H1 (cell line): ENCODE results near the gene ETS1. TPM values are rescaled to one million over a fixed set of nuclear protein-coding genes. Genes with fewer than 3 reads are reported as not detected.

ENCODE experiments used
- CTCF ChIA-PET: fragments of 300-600 bp; sonication (Branson Sonifier 250); formaldehyde crosslinking; loops from one replicate; lab custom pipeline; 2021; ENCODE audit not compliant: partially characterized antibody; lab: Charles Lee
- POLR2A ChIA-PET: fragments of 300-600 bp; sonication (Branson Sonifier 250); formaldehyde crosslinking; loops from one replicate; lab custom pipeline; 2021; ENCODE audit warnings: inconsistent platforms; ENCODE audit not compliant: partially characterized antibody; lab: Charles Lee
- DNase-seq, 2 experiments: peaks; one replicate each; pipeline versions ENCODE4 v3.0.0 to v3.0.0-alpha.2; 2010 to 2022; ENCODE audit warnings: low spot score in 2 of 2, low read depth in 1 of 2, mixed read lengths in 1 of 2
- FAIRE-seq: peaks from 2 replicates; lab custom pipeline; 2011; peaks lifted over from hg19 to GRCh38; lab: Jason Lieb, UNC
- H2AFZ ChIP-seq: 2 replicates; pipeline ENCODE4 v1.8.1; 2012; ENCODE audit warnings: low read length, inconsistent platforms
- H2AK5ac ChIP-seq: 2 replicates; pipeline ENCODE4 v1.6.1; 2013; ENCODE audit warnings: low read depth, low read length
- H2BK120ac ChIP-seq: replicated peaks from 2 replicates; pipeline ENCODE3; 2013; ENCODE audit warnings: low read depth, low read length, inconsistent platforms
- H2BK12ac ChIP-seq: 2 replicates; pipeline ENCODE4 v1.6.1; 2013; ENCODE audit warnings: low read depth, low read length
- H2BK15ac ChIP-seq: 2 replicates; pipeline ENCODE4 v1.6.1; 2013; ENCODE audit warnings: low read length
- H2BK20ac ChIP-seq: 2 replicates; pipeline ENCODE4 v1.6.1; 2013; ENCODE audit warnings: low read length
- H2BK5ac ChIP-seq: 2 replicates; pipeline ENCODE4 v1.6.1; 2013; ENCODE audit warnings: low read depth, low read length
- H3K14ac ChIP-seq: 2 replicates; pipeline ENCODE4 v1.6.1; 2013; ENCODE audit warnings: inconsistent platforms; ENCODE audit not compliant: insufficient read length
- H3K18ac ChIP-seq: 2 replicates; pipeline ENCODE4 v1.6.1; 2013; ENCODE audit warnings: low read length; ENCODE audit errors: extremely low read depth
- H3K23ac ChIP-seq: 2 replicates; pipeline ENCODE4 v1.6.1; 2013; ENCODE audit warnings: inconsistent platforms; ENCODE audit not compliant: insufficient read length
- H3K23me2 ChIP-seq: 2 replicates; pipeline ENCODE4 v1.6.1; 2013; ENCODE audit warnings: low read depth, low read length
- H3K27ac ChIP-seq: 2 replicates; pipeline ENCODE4 v1.6.1; 2011; ENCODE audit warnings: low read depth, low read length, inconsistent platforms
- H3K27me3 ChIP-seq, 4 experiments: replicated peaks in 1 of 4; 1 replicate in 1 of 4; 2 replicates in 3 of 4; pipeline versions ENCODE4 v1.6.1 to v1.8.1; 2011 to 2013; ENCODE audit warnings: low read length in 3 of 4, mild to moderate bottlenecking in 3 of 4, inconsistent platforms in 2 of 4, mixed read lengths in 2 of 4, moderate library complexity in 1 of 4; ENCODE audit not compliant: control insufficient read depth in 3 of 4, insufficient read depth in 3 of 4; ENCODE audit errors: extremely low read depth in 1 of 4
- H3K36me3 ChIP-seq, 4 experiments: 2 replicates each; pipeline versions ENCODE4 v1.6.1 to v1.8.1; 2011 to 2013; ENCODE audit warnings: mild to moderate bottlenecking in 4 of 4, low read length in 3 of 4, moderate library complexity in 2 of 4, control low read depth in 1 of 4, inconsistent platforms in 1 of 4; ENCODE audit not compliant: insufficient read depth in 4 of 4, control insufficient read depth in 2 of 4
- H3K4ac ChIP-seq: replicated peaks from 2 replicates; pipeline ENCODE3; 2013; ENCODE audit warnings: low read length, low read depth, mixed read lengths, inconsistent platforms; ENCODE audit not compliant: insufficient read length
- H3K4me1 ChIP-seq, 4 experiments: replicated peaks in 1 of 4; 1 replicate in 1 of 4; 2 replicates in 3 of 4; pipeline versions ENCODE4 v1.6.1 to v1.8.1; 2011 to 2013; ENCODE audit warnings: low read length in 3 of 4, inconsistent platforms in 2 of 4, mixed read lengths in 1 of 4; ENCODE audit not compliant: insufficient read depth in 4 of 4, control insufficient read depth in 3 of 4
- H3K4me2 ChIP-seq, 2 experiments: 2 replicates each; pipeline versions ENCODE4 v1.6.1 to v1.8.1; 2011 to 2013; ENCODE audit warnings: low read depth in 2 of 2, low read length in 2 of 2, control low read depth in 1 of 2, inconsistent platforms in 1 of 2, mild to moderate bottlenecking in 1 of 2; ENCODE audit not compliant: insufficient read depth in 1 of 2
- H3K4me3 ChIP-seq, 4 experiments: fragments of 200-600, 300-600 bp in 1 of 4; sonication (generic), shearing (Covaris generic), sonication (Bioruptor Twin) in 1 of 4; 2 replicates each; pipeline versions ENCODE4 v1.5.1 to v1.8.1; 2011 to 2016; ENCODE audit warnings: low read length in 4 of 4, low read depth in 3 of 4, control low read depth in 2 of 4, inconsistent platforms in 2 of 4, mild to moderate bottlenecking in 2 of 4, mixed read lengths in 1 of 4, moderate library complexity in 1 of 4; ENCODE audit not compliant: insufficient read depth in 2 of 4; ENCODE audit errors: extremely low read depth in 1 of 4
- H3K56ac ChIP-seq: replicated peaks from 2 replicates; pipeline ENCODE3; 2013; ENCODE audit warnings: low read depth, mild to moderate bottlenecking, mixed read lengths, low read length, inconsistent platforms; ENCODE audit not compliant: insufficient read length
- H3K79me1 ChIP-seq: 2 replicates; pipeline ENCODE4 v1.6.1; 2013; ENCODE audit warnings: low read depth, low read length, control low read depth
- H3K79me2 ChIP-seq, 2 experiments: 2 replicates each; pipeline versions ENCODE4 v1.6.1 to v1.8.1; 2012 to 2013; ENCODE audit warnings: low read length in 2 of 2, mild to moderate bottlenecking in 2 of 2, inconsistent platforms in 1 of 2; ENCODE audit not compliant: insufficient read depth in 2 of 2, control insufficient read depth in 1 of 2
- H3K9ac ChIP-seq, 4 experiments: replicated peaks in 1 of 4; 1 replicate in 1 of 4; 2 replicates in 3 of 4; pipeline versions ENCODE4 v1.6.1 to v1.8.1; 2011 to 2013; ENCODE audit warnings: low read depth in 3 of 4, low read length in 3 of 4, control low read depth in 2 of 4, mild to moderate bottlenecking in 2 of 4, moderate library complexity in 2 of 4, inconsistent platforms in 1 of 4; ENCODE audit errors: extremely low read depth in 1 of 4
- H3K9me3 ChIP-seq, 2 experiments: 2 replicates each; pipeline versions ENCODE4 v1.6.1 to v1.8.1; 2012 to 2013; ENCODE audit warnings: mild to moderate bottlenecking in 2 of 2, moderate library complexity in 2 of 2, control low read depth in 1 of 2, inconsistent platforms in 1 of 2, low read depth in 1 of 2, low read length in 1 of 2, mixed read lengths in 1 of 2; ENCODE audit not compliant: insufficient read depth in 2 of 2
- H4K20me1 ChIP-seq, 2 experiments: replicated peaks in 1 of 2; 2 replicates each; pipeline versions ENCODE3 to v1.8.1; 2011 to 2013; ENCODE audit warnings: inconsistent platforms in 2 of 2, low read length in 2 of 2, mild to moderate bottlenecking in 1 of 2; ENCODE audit not compliant: insufficient read depth in 2 of 2, control insufficient read depth in 1 of 2
- H4K5ac ChIP-seq: 2 replicates; pipeline ENCODE4 v1.6.1; 2013; ENCODE audit warnings: low read length, low read depth, mixed read lengths, inconsistent platforms; ENCODE audit not compliant: insufficient read length
- H4K8ac ChIP-seq: 2 replicates; pipeline ENCODE4 v1.8.0; 2013; ENCODE audit warnings: mild to moderate bottlenecking, moderate library complexity, low read length, inconsistent platforms; ENCODE audit not compliant: insufficient read depth; ENCODE audit errors: extremely low read depth
- H4K91ac ChIP-seq: replicated peaks from 2 replicates; pipeline ENCODE3; 2013; ENCODE audit warnings: low read length, mixed read lengths, inconsistent platforms; ENCODE audit not compliant: insufficient read length
- BRCA1 ChIP-seq: IDR thresholded peaks from 2 replicates; pipeline ENCODE4 v1.6.1; 2012; ENCODE audit warnings: low read depth, low read length, improper control_type of control experiment
- CHD1 ChIP-seq: IDR thresholded peaks from 2 replicates; pipeline ENCODE4 v1.6.1; 2012; ENCODE audit warnings: low read depth, low read length, improper control_type of control experiment
- EGR1 ChIP-seq: IDR thresholded peaks from 2 replicates; pipeline ENCODE4 v1.6.1; 2011; ENCODE audit warnings: low read depth, low read length, borderline replicate concordance
- EP300 ChIP-seq, 2 experiments: IDR thresholded peaks; 1 replicate in 1 of 2; 2 replicates in 1 of 2; pipeline ENCODE4 v1.6.1; 2011 to 2012; ENCODE audit warnings: low read depth in 2 of 2, low read length in 2 of 2, mild to moderate bottlenecking in 2 of 2, borderline replicate concordance in 1 of 2, inconsistent platforms in 1 of 2, moderate library complexity in 1 of 2
- HDAC2 ChIP-seq, 2 experiments: fragments of 300-600 bp in 1 of 2; sonication (generic) in 1 of 2; IDR thresholded peaks; 2 replicates each; pipeline ENCODE4 v1.6.1; 2011 to 2012; ENCODE audit warnings: low read depth in 2 of 2, low read length in 2 of 2, mild to moderate bottlenecking in 2 of 2, moderate library complexity in 2 of 2, borderline replicate concordance in 1 of 2, inconsistent platforms in 1 of 2
- HDAC6 ChIP-seq: IDR thresholded peaks from one replicate; pipeline ENCODE4 v1.7.1; 2012; ENCODE audit warnings: low read depth, mild to moderate bottlenecking, inconsistent platforms, low read length, moderate library complexity
- JUN ChIP-seq: IDR thresholded peaks from 2 replicates; pipeline ENCODE4 v1.6.1; 2011; ENCODE audit warnings: low read depth, mild to moderate bottlenecking, improper control_type of control experiment, low read length
- MAFK ChIP-seq: IDR thresholded peaks from 2 replicates; pipeline ENCODE4 v1.6.1; 2012; ENCODE audit warnings: low read depth, mild to moderate bottlenecking, improper control_type of control experiment, low read length
- RFX5 ChIP-seq: IDR thresholded peaks from 2 replicates; pipeline ENCODE4 v1.6.1; 2011; ENCODE audit warnings: low read depth, low read length, improper control_type of control experiment, borderline replicate concordance
- SIX5 ChIP-seq: IDR thresholded peaks from 2 replicates; pipeline ENCODE4 v1.6.1; 2011; ENCODE audit warnings: mild to moderate bottlenecking, low read depth, low read length
- TBP ChIP-seq: IDR thresholded peaks from 2 replicates; pipeline ENCODE4 v1.6.1; 2011; ENCODE audit warnings: low read depth, low read length, improper control_type of control experiment
- WGBS, 2 experiments: shearing (Covaris generic) in 1 of 2; methylation state at CpG; one replicate each; pipeline versions ENCODE4 v1.1.6 to v1.1.7; 2013 to 2015; ENCODE audit warnings: low lambda C conversion rate in 2 of 2, mixed read lengths in 2 of 2, inconsistent platforms in 1 of 2, low coverage in 1 of 2, missing lambda C conversion rate in 1 of 2; ENCODE audit not compliant: insufficient replicate concordance in 2 of 2, insufficient coverage in 1 of 2, insufficient read length in 1 of 2; ENCODE audit errors: extremely low coverage in 1 of 2, missing lambda C conversion rate in 1 of 2; 5-methylcytosine and 5-hydroxymethylcytosine counted together
- polyA plus RNA-seq, 7 experiments: library from polyadenylated mRNA; depleted of rRNA in 3 of 7; stranded (reverse) in 5 of 7; unstranded in 2 of 7; fragments of >200 nt in 5 of 7; fragments of 200-250 nt in 2 of 7; gene quantifications; 1 replicate in 5 of 7; 2 replicates in 1 of 7; 4 replicates in 1 of 7; pipeline versions ENCODE4 v1.2.1 to v1.2.3, GENCODE V29; 2011 to 2013; ENCODE audit warnings: missing spikeins in 2 of 7, mixed read lengths in 2 of 7
- total RNA-seq: library from RNA; stranded (reverse); fragmentation: NEBNext Ultra II Directional; extraction: Animal tissue kit (Norgen Biotek cat#: 25700); gene quantifications from 2 replicates; pipeline ENCODE4 v1.2.1, GENCODE V29; 2021

Gene ETS1
- total and polyA plus RNA-seq, 2 of the 8 experiments (the other 6 are each of a cell fraction or from before 2014, with no cell fraction given) = 10.0 to 35.3 TPM

DNA sequence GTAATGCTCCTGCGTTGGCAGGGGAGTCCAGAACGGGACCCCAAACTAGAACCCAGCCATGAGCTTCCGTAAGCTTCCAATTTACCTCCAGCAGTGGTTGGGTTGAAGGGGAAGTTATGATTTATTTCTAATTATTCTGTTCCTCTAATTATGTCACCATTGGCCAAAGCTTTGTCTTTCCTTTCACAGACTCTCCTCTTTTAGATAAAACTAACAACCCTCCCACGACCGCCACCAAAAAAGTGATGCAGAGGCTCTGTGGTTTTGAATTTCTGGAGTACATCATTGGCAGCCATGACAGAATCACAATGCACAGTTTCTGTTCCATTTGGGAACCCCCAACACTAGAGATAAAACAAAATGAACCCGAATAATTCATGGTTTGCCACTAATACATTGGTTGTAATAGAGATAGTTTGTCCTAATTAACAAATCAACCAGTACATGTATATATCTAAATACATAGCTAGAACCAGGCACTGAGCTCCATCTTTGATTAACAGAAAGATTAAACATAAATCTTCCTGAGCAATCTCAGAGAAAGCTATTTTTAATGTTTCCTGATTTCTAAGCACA, 64.3 kb downstream of the ETS1 start:
- Histone ChIP-seq H3K4me3 (peak overlapping the region; percentile 47 to 87 (median 80); a peak in 7 of 8 replicates), H3K79me2 (0 out of 4 replicates have a peak, but pooled peaks cover 0 to 3% of the 10 kb centered on the region in 2 experiments), H2BK12ac (no peak overlapping the region; the same call in 1 of the 2 replicates), H2AFZ (no peak overlapping the region), H3K4me2 (peak overlapping the region; percentile 90 to 96), H3K27me3 (peaks cover 0 to 33% (median 14%) of the 10 kb centered on the region in 4 experiments; a peak in 6 of 7 replicates), H3K56ac (no peak overlapping the region), H4K5ac (no peak overlapping the region), H3K36me3 (no peaks in the 10 kb centered on the region), H3K79me1 (no peaks in the 10 kb centered on the region), H2BK120ac (no peak overlapping the region), H3K23ac (no peak overlapping the region), H4K8ac (no peak overlapping the region), H4K20me1 (no peaks in the 10 kb centered on the region), H3K9me3 (no peaks in the 10 kb centered on the region), H2BK15ac (no peak overlapping the region), H3K4ac (no peak overlapping the region), H3K14ac (no peak overlapping the region), H2BK5ac (no peak overlapping the region), H3K9ac (peak overlapping the region in 1 of 4 experiments; percentile 56; a peak in 1 of 7 replicates), H3K23me2 (peaks cover 5% of the 10 kb centered on the region; the same call in 1 of the 2 replicates), H4K91ac (peak overlapping the region; percentile 90), H2AK5ac (no peak overlapping the region), H3K27ac (no peak overlapping the region), H3K18ac (peak overlapping the region; percentile 19; the same call in 1 of the 2 replicates), H3K4me1 (peaks cover 0 to 4% (median 1%) of the 10 kb centered on the region in 4 experiments; a peak in 4 of 7 replicates), H2BK20ac (no peak overlapping the region)
- FAIRE-seq (no peak), DNase-seq (no peak)
- WGBS, 2 experiments = 59% methylated on average over 6 of the region's 6 CpGs; no CpG with 5 or more reads in 1 of the 2 experiments
- ChIA-PET CTCF (interaction anchor here (1.0 to 1.4 kb wide), 2 partner anchors 26 to 109 kb away, joined by 4 read pairs; no protein-coding TSS in a partner anchor), POLR2A (no interaction called here)
- TF ChIP-seq BRCA1 (no peak), JUN (no peak), HDAC6 (no peak), RFX5 (no peak), SIX5 (no peak), CHD1 (no peak), HDAC2 (IDR thresholded peaks at IDR 0.05; ENCODE audit: borderline replicate concordance in 1 of 2, low read depth in 2 of 2, low read length in 2 of 2) (no peak), TBP (no peak), EGR1 (no peak), EP300 (IDR thresholded peaks at IDR 0.05; ENCODE audit: borderline replicate concordance in 1 of 2, low read depth in 2 of 2, low read length in 2 of 2) (no peak), MAFK (no peak)
